ENCODE results near the gene TOMM34.

DNA sequence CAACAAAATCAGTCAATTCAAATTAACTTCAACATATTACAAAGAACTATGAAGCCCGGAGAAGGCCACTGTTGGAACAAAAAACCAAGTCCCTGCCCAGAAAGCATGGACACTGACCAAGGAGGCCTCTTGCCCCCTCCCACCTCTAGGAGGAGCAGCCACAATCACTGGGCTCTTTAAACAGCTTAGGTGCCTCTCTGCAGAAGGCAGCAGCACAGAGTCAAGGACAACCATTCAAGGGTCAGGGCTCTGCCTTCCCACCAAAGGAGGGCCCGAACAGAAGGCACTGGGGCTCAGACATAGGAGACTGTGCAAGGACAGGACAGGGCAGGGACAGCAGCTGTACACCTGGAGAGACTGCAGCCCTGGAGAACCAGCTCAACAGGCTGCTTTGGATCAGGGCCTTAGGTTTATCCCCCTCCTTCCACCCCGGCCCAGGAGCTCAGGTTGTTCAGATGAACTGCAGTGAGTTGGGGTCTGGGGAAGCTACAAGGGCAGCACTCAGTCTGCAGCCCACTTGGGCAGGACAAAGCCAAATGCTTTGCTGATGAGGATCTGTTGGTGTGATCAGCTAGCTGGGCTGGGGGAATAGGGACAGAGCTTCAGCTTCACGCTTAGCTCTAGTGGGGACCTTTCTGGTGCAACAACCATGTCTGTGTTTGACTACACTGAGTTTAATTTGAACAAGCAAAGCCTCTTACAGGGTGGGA, 17.8 kb downstream of the TOMM34 start:
- TF ChIP-seq POLR2AphosphoS5 (IDR thresholded peaks at IDR 0.05; ENCODE audit: low read depth, low read length) (no peak), POLR2A (IDR thresholded peaks at IDR 0.05; ENCODE audit: low read depth, low read length) (no peak)

Data from GM12892 (cell line).